Omental fat pad (tissue), 4 donors: ENCODE results near the gene AGA. TPM values are rescaled to one million over a fixed set of nuclear protein-coding genes. Genes with fewer than 3 reads are reported as not detected.

Experiments
- ATAC-seq: fragments of 150-250 bp; one replicate; pipeline ENCODE4 v1.9.1; 2016; ENCODE audit warnings: mild to moderate bottlenecking, moderate library complexity; ENCODE audit not compliant: low FRiP score
- DNase-seq: peaks from one replicate; pipeline ENCODE4 v3.0.0-alpha.2; 2019; ENCODE audit warnings: low spot score
- CTCF ChIP-seq, 3 donors: fragments of 450-650 bp; IDR thresholded peaks; one replicate each; pipeline ENCODE4 v1.5.1; 2016 to 2017; ENCODE audit warnings: antibody characterized with exemption in 3 of 3, mild to moderate bottlenecking in 3 of 3, moderate library complexity in 2 of 3
- total RNA-seq, 4 donors: library from RNA; depleted of rRNA; stranded (reverse); fragments of >200 nt; gene quantifications; one replicate each; pipeline ENCODE4 v1.1.0, GENCODE V29; 2016

AGA gene
- total RNA-seq, 4 donors from 2014 or later = 13.7 to 21.4 (median 18.8) TPM

- DNase-seq = no peak
- ATAC-seq = no peak
- no peak for TF ChIP-seq CTCF (IDR thresholded peaks at IDR 0.05)
Measured at GRCh38 chr4:177436456-177436855, 5.8 kb downstream of the AGA start.

GRCh38 chr4:177434667-177435066 lies 7.6 kb downstream of the AGA start:
- TF ChIP-seq CTCF (IDR thresholded peaks at IDR 0.05) = no peak
- ATAC-seq = no peak
- no peak for DNase-seq

- TF ChIP-seq CTCF (IDR thresholded peaks at IDR 0.05) = no peak
- DNase-seq (no peak), ATAC-seq (no peak)
Measured at GRCh38 chr4:177427192-177427591, 15.0 kb downstream of the AGA start.

- DNase-seq (no peak), ATAC-seq (no peak)
- no peak for TF ChIP-seq CTCF (IDR thresholded peaks at IDR 0.05)
Measured at GRCh38 chr4:177419434-177419833, 22.8 kb downstream of the AGA start.

- no peak for DNase-seq
- ATAC-seq = no peak
Measured at GRCh38 chr4:177413656-177414055, 28.6 kb downstream of the AGA start.

GRCh38 chr4:177413076-177413475 lies 29.2 kb downstream of the AGA start:
- DNase-seq = no peak
- TF ChIP-seq CTCF (IDR thresholded peaks at IDR 0.05) = no peak
- ATAC-seq = no peak

More at GRCh38 chr4:177413656-177414055, 28.6 kb downstream of the AGA start:
- no peak for TF ChIP-seq CTCF (IDR thresholded peaks at IDR 0.05)

- no peak for TF ChIP-seq CTCF (IDR thresholded peaks at IDR 0.05)
- no peak for DNase-seq
- no peak for ATAC-seq
Measured at GRCh38 chr4:177411996-177412395, 30.2 kb downstream of the AGA start.
